Spleen (tissue), 7 donors: ENCODE measurements around the gene TRPV2.

ENCODE experiments used
- POLR2A ChIP-seq, 3 donors: fragments of 450-650 bp; IDR thresholded peaks; one replicate each; pipeline ENCODE4 v1.5.1; 2017; ENCODE audit warnings: antibody characterized with exemption in 3 of 3, mild to moderate bottlenecking in 1 of 3
- TF ChIP-seq, protein P1 (sequence below), 11 experiments: fragments of 200-600 bp in 7 of 11; fragments of 450-650 bp in 4 of 11; sonication (generic) in 4 of 11; IDR thresholded peaks in 8 of 11; conservative IDR thresholded peaks in 3 of 11; 1 replicate in 7 of 11; 2 replicates in 4 of 11; pipeline versions ENCODE4 v1.4.0 to v1.8.0; 2016 to 2021; ENCODE audit warnings: antibody characterized with exemption in 11 of 11, inconsistent platforms in 4 of 11, mild to moderate bottlenecking in 1 of 11
- donor health status: DM: no; HTN: no; CAD: no; lungs with moderate emphysema.
- donor health status: DM: no; HTN: no; CAD: no.
- donor health status: DM: no; HTN: no; CAD: no.

DNA sequence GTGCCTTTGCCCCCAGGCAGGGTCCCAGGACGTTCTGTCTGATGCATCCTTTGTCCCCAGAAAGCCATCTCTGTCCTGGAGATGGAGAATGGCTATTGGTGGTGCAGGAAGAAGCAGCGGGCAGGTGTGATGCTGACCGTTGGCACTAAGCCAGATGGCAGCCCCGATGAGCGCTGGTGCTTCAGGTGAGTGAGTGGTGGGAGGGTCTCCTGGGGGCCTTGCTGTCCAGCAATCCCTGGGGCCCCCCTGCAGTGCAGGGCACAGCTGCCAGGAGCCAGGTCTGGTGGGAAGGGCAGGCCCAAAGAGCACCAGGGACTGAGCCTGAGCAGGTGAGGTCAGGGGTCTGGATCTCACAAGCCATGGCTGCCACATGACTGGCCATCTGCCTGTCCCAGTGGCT is 18.1 kb downstream of the TRPV2 start:
- TF ChIP-seq, protein P1, sequence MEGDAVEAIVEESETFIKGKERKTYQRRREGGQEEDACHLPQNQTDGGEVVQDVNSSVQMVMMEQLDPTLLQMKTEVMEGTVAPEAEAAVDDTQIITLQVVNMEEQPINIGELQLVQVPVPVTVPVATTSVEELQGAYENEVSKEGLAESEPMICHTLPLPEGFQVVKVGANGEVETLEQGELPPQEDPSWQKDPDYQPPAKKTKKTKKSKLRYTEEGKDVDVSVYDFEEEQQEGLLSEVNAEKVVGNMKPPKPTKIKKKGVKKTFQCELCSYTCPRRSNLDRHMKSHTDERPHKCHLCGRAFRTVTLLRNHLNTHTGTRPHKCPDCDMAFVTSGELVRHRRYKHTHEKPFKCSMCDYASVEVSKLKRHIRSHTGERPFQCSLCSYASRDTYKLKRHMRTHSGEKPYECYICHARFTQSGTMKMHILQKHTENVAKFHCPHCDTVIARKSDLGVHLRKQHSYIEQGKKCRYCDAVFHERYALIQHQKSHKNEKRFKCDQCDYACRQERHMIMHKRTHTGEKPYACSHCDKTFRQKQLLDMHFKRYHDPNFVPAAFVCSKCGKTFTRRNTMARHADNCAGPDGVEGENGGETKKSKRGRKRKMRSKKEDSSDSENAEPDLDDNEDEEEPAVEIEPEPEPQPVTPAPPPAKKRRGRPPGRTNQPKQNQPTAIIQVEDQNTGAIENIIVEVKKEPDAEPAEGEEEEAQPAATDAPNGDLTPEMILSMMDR (IDR thresholded peaks at IDR 0.05 in 8 of 11, conservative IDR thresholded peaks at IDR 0.05 in 3 of 11) = no peak
- no peak for TF ChIP-seq POLR2A (IDR thresholded peaks at IDR 0.05)
